ENCODE measurements around the gene EP400.

Gene EP400

GRCh38 chr12:132061197-132061596 lies 111.5 kb downstream of the EP400 start:
- H3K4me3 ChIP-seq (ENCODE audit: low read depth, low read length), result no peak overlapping the region
- TF ChIP-seq, protein P1, sequence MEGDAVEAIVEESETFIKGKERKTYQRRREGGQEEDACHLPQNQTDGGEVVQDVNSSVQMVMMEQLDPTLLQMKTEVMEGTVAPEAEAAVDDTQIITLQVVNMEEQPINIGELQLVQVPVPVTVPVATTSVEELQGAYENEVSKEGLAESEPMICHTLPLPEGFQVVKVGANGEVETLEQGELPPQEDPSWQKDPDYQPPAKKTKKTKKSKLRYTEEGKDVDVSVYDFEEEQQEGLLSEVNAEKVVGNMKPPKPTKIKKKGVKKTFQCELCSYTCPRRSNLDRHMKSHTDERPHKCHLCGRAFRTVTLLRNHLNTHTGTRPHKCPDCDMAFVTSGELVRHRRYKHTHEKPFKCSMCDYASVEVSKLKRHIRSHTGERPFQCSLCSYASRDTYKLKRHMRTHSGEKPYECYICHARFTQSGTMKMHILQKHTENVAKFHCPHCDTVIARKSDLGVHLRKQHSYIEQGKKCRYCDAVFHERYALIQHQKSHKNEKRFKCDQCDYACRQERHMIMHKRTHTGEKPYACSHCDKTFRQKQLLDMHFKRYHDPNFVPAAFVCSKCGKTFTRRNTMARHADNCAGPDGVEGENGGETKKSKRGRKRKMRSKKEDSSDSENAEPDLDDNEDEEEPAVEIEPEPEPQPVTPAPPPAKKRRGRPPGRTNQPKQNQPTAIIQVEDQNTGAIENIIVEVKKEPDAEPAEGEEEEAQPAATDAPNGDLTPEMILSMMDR (conservative IDR thresholded peaks at IDR 0.05; ENCODE audit: low read depth, low read length), result no peak
- DNase-seq (ENCODE audit: low read depth), result no peak

DNA sequence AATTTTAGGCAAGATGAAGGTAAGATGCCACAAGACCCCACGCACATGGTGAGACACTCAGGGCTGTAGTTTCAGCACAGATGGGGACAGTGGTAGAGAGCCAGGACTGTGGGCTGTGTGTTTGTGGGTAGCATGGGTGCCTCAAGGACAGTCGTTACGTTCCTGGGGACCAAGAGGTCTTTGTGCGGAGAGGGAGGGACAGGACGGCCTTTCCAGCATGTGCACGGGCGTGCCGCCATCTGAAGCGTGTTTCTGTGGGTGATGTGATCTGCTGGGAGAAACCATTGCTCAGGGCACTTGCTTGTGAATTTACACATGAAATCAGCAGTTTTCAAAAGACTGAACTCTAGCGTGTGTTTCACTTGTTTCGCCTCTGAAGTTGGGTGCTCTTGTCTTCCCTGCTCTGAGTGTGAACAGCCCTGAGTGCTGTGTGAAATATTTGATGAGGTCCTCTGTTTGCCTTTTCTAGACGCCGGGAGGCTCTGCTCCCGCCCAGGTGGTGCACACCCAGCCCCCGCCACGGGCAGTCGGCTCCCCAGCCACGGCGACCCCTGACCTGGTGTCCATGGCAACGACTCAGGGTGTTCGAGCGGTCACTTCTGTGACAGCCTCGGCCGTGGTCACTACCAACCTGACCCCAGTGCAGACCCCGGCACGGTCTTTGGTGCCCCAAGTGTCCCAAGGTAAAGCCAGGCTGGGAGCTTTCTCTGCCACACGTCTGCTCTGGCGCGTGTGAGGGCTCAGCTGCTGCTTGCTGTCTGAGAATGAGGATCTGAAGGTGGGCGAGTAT lies 112.1 kb downstream of the EP400 start:
- H3K4me3 ChIP-seq (ENCODE audit: low read depth, low read length), result no peak overlapping the region
- no peak for DNase-seq (ENCODE audit: low read depth)
- TF ChIP-seq, protein P1 (conservative IDR thresholded peaks at IDR 0.05; ENCODE audit: low read depth, low read length), result no peak

- H3K4me3 ChIP-seq (ENCODE audit: low read depth, low read length), result no peak overlapping the region
- no peak for DNase-seq (ENCODE audit: low read depth)
- TF ChIP-seq, protein P1 (conservative IDR thresholded peaks at IDR 0.05; ENCODE audit: low read depth, low read length), result no peak
These were observed 112.7 kb downstream of the EP400 start for GRCh38 chr12:132062481-132062880.

DNA sequence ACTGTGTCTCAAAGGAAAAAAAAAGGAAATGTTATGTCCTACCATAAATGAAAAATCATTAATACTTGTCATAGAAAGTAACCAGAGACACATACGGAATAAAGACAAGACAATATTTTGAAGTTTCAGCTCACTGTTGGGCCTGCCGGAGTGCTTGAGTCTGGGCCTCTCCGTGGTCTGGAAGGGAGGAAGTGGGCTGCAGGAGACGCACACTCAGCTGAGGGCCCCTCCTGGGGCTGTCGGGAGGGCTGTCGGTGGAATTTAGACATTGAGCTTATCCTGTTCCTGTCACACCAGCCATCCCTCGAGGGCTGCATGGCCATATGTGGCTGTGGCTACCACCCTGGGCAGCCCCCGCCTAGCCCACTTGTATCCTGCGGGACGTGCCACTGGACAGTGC lies 113.7 kb downstream of the EP400 start:
- TF ChIP-seq, protein P1 (conservative IDR thresholded peaks at IDR 0.05; ENCODE audit: low read depth, low read length), result no peak
- no peak overlapping the region for H3K4me3 ChIP-seq (ENCODE audit: low read depth, low read length)
- DNase-seq (ENCODE audit: low read depth), result no peak

DNA sequence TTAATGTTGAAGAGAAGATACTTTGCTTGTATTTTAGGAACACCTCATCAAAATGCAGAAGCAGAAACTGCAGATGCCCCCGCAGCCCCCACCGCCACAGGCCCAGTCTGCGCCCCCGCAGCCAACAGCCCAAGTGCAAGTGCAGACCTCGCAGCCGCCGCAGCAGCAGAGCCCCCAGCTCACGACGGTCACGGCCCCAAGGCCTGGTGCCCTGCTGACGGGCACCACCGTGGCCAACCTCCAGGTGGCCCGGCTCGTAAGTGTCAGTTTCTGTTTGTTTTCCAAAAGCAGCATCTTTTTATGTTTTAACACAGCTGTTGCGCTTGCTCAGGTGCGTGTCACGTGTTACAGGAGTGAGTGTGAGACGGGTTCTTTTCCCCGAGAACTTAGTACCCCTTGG lies 114.9 kb downstream of the EP400 start:
- TF ChIP-seq, protein P1 (conservative IDR thresholded peaks at IDR 0.05; ENCODE audit: low read depth, low read length), result no peak

GRCh38 chr12:132065203-132065602 lies 115.5 kb downstream of the EP400 start:
- no peak overlapping the region for H3K4me3 ChIP-seq (ENCODE audit: low read depth, low read length)
- no peak for DNase-seq (ENCODE audit: low read depth)
- TF ChIP-seq, protein P1 (conservative IDR thresholded peaks at IDR 0.05; ENCODE audit: low read depth, low read length), result no peak

More for the DNA sequence above, 114.9 kb downstream of the EP400 start:
- DNase-seq (ENCODE audit: low read depth), result no peak
- H3K4me3 ChIP-seq (ENCODE audit: low read depth, low read length), result no peak overlapping the region
